NOMO-1 treated with dmso at 0.1 percent for 144 hours (cell line): ENCODE data around the gene DEPDC5.

ENCODE experiments used
- DNase-seq: peaks from one replicate; lab custom pipeline; 2025; ENCODE audit not compliant: unreplicated experiment; lab: John Stamatoyannopoulos, UW

The DEPDC5 gene

DNA sequence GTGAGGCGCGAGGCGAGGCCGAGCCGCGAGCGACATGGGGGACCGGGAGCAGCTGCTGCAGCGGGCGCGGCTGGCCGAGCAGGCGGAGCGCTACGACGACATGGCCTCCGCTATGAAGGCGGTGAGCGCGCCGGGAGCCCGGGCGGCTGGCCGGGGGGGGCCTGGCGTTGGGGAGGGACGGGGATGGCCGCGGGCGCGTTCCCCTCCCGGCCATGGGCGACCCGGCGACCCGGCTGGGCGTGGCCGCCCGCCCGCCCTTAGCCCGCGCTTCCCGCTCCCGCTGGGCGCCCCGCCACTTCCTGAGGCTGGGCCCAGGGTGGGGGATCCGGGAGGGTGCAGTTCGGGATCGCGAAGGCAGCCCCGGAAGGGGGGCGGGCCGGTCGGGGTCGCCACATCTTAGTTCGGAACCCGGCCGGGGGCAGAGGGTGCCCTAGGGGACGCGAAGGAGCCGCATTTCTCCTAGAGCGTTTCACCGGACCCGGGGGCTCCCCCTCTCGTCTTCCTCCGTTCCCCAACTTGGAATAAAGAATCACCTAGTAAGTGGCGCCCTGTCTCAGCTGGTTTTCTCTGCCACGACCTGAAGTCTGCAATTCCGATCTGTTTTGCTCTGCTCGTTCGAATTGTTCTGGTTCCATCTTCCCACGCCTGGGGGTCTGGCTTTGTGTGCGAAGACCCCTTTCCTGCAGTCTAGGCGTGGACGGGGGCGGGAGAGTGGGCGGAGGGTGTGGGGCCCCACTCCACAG, 191.1 kb downstream of the DEPDC5 start:
- no peak for DNase-seq

DNA sequence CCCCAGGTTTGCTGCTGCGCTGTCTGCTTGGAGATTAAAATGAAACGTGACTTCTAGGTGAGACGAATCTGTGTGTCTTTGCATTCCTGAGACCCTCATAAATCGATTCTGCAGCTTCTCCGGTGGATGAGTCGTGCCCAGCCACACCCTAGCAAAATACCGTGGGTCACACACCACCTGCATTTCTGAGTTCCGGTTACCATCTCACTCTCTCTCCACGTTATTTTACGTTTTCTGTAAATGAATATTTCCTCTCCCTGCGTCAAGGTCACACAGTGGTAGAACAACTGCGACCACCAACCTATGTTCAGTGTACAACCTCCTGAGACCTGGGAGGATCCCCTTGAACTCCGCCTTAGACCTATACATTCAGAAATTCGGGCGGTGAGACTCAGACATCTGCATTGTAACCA, 191.6 kb downstream of the DEPDC5 start:
- DNase-seq, result no peak

DNA sequence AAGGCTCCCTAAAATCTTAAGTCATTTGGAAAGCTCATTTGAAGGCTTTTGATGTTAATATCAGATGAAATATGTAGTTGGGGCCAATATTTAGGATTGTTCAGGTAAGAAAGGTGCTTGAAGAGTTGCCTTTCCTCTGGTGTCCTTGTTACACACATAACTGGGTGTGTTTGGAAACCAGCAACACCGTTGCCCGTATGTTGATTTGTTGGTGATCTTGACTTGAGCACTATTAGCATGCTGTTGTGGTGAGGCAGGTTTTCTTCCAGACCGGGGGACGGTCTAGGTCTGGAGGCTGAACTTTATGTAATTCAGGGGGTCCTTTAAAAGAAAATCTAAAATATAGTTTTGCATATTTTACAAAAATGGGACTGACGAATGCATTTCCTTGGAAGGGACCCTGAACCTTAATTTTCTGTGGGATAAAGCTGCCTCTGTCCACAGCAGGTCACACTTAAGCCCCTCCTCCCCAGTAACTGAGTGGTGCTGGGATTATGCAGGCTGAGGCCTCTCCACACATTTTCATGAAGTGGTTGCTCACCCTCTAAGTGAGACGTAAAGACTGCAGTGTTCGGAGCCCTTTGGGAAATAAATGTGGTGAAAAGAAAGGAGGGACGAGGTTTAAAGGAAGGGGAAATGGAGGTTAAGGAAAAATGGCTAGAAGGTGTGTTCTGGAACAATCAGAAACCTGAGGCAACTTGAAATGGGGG, 192.3 kb downstream of the DEPDC5 start:
- no peak for DNase-seq

DNA sequence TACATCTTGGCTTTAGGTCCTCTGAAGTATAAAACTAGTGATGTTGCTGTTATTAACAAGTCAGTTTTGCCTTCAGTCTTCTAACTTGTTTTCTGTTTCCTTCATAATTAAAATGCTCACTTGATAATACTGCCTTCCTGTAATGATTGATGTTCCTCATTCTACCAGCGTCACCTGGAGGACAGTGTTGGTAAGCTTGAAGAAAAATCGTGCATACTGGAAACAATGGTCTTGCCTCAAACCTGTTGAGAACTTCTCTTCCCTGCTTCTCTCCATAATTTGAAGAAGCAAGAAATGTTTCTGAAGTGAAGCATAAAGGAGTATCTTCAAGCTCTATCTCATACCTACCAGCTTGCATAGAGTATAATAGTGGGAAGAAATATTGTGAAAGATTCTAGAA, 193.5 kb downstream of the DEPDC5 start:
- DNase-seq, result peak; percentile 17

DNA sequence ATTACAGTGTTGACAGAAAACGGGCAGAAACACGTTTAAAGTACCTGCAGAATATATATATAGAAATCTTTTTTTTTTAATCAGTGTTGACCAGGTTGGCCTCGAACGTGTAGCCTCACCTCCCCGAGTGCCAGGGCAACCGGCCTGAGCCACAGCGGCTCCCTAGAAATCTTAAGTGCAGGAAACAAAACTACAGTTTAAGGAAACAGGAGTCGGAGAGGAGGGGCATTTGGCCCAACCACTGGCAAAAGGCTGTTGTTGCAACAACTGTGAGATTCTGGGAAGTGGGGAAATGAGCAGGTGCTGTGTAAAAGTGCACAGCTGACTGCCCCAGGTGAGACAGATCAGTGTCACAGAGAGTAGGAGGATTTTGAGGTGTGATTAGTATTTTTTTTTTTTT, 194.2 kb downstream of the DEPDC5 start:
- DNase-seq, result no peak

DNA sequence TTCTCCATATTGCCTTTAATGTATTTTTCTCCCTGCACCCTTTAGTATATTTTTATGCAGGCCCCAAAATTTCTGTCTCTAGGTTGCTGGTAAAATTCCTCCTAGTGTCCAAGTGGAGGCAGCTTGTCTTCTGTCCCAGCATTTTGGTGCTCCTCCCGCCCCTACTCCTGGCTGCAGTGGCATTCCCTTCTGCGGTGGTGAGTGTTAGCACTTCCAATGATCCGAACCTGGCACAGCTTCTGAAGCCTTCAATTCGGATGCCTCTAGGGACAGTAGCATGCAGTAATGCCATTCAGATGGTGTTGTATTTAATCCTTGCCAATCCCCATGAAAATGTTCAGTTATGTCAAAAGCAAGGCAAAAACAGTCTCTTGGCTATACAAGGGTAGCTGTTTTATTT, 196.4 kb downstream of the DEPDC5 start:
- no peak for DNase-seq

DNA sequence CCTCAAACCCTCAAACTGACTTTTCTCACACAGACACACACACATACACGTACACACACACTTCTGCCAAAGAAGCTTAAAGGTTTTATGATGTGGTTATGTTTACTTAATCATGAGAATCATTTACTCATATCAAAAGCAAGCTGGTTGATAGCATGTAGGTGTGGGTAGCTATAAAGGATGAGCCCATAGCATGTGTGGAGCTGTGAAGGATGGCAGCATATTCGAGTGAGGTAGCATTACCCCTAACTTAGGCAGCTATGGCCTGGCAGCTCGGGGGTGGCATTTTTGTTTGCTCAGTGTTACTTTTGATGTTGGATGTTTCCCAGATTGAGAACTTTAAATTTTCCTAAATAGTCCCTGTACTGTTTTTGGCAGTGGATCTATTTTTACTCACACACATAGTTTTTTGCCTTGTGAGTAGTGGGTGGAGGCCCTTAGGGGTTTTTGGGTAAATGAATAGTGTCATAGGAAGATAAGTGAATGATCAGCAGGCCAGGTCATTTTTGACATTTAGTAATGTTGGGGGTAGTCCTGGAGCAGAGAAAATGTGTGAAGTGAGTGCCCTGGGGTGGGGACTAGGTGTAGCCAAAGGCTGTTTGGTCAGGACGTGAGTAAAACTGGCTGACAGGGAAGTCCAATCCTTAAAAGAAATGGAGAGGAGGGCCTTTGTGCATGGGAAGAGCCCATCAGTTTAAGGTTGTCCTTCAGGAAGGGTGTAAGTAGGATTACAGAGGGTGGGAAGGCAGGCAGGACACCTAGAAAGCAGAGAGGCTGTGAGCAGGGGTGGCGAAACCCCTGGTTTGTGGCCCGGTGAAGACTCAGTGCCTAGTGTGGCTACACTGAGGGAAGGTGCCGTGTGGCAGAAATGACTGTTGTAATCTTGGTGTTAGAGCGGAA, 197.6 kb downstream of the DEPDC5 start:
- no peak for DNase-seq

DNA sequence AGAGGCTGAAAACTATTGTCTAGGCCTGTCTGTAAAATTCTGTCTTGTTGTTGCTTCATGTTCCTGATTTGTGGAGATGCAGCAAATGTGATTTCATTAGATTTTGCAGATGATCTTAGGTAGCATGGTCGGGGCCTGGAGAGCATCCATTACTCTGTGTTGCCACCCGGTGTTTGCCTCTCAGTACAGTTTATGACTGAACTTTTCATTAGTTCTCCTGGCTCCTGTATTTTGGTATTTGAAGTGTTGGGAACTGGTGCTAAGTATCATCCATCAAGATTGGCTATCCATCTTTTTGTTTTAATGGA, 198.2 kb downstream of the DEPDC5 start:
- DNase-seq, result no peak

DNA sequence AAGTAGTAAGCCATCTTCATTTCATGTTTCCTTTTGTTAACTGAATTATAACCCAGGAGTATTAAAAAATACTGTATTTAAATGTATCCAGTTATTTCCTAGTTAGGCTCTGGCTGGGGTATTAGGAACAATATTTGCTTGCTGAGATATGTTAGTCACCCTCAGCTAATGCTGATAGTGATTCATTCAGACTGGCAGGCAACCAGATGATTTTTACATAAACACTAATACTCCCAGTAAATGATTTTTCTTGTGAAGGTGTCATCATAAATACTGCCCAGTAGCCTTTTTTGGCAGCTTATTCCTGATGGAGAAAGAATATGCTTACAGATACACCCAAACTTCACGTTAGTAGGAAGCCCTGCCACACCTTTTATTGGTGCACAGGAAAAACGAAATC, 198.7 kb downstream of the DEPDC5 start:
- DNase-seq, result no peak

DNA sequence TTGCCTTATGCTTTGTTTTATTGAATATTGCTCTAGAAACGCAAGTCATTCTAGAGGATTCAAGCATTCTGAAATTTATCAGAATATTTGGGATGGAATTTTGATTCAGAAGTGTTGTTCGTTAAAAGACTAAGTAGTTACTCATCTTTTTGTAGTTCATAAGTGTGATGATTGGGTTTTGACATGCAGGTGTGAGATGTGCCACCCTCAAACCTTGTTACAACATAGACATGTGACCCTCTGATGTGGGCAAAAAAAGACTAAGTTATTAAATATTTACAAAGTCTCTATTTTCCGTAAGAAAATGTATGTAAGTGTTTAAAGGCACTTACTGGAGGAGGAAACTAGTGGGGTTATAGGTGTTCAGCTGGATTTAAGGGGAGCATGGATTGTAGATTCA, 199.4 kb downstream of the DEPDC5 start:
- no peak for DNase-seq

DNA sequence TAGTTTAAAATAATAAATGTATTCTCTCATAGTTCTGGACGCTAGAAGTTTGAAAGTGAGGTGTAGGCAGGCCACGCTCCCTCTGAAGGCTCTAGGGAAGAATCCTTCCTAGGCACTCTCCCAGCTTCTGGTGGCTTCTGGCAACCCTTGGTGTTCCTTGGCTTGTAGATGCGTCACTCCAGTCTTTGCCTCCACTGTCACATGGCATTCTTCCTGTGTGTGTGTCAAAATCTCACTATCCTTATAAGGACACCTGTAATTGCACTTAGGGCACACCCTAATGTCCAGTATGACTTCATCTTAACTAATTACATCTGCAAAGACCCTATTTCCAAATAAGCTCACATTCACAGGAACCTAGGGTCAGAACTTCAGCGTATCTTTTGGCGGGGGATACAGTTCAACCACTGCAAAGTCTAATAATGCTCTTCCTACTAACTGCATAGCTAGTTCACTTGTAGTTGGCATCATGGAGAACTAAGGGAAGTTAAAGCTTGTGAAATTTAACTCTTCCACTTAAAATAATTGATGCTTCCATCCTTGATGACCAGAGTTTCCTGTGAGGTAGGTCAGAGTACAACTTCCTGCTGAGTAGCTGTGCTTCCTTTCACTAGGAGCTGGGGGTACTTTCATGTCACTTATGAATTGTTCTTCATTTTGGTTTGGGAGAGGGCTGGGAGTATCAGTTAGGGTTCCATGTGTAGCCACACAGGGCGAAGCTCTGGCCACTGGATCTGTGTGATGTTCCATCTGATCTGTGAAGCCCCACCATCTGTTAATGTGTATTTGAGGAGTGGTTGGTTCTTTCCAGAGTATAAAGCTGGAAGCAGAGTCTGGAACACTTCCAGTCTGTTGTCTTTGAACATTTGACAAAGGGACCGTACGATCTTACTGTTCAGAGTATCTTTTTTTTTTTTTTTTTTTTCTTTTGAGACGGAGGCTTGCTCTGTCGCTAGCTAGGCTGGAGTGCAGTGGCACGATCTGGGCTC, 201.0 kb downstream of the DEPDC5 start:
- DNase-seq, result no peak

DNA sequence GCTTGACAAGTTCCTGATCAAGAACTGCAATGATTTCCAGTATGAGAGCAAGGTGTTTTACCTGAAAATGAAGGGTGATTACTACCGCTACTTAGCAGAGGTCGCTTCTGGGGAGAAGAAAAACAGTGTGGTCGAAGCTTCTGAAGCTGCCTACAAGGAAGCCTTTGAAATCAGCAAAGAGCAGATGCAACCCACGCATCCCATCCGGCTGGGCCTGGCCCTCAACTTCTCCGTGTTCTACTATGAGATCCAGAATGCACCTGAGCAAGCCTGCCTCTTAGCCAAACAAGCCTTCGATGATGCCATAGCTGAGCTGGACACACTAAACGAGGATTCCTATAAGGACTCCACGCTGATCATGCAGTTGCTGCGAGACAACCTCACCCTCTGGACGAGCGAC, 202.5 kb downstream of the DEPDC5 start:
- DNase-seq, result no peak
